HG03135 (cell line): ENCODE measurements around the gene NDUFS4.
A peak's percentile ranks its signal among the peaks of the same experiment; 100 is the strongest.
"Not testable (repeated sequence)": the region's sequence is repeated elsewhere in the genome, so short reads cannot be mapped to it uniquely, and the experiment has no call there.

Experiments
- ATAC-seq: cut with Tn5 transposase; IDR thresholded peaks from one replicate; pipeline ENCODE4 v1.9.1; 2021; ENCODE audit warnings: mild to moderate bottlenecking, moderate library complexity; ENCODE audit not compliant: unreplicated experiment

The NDUFS4 gene

DNA sequence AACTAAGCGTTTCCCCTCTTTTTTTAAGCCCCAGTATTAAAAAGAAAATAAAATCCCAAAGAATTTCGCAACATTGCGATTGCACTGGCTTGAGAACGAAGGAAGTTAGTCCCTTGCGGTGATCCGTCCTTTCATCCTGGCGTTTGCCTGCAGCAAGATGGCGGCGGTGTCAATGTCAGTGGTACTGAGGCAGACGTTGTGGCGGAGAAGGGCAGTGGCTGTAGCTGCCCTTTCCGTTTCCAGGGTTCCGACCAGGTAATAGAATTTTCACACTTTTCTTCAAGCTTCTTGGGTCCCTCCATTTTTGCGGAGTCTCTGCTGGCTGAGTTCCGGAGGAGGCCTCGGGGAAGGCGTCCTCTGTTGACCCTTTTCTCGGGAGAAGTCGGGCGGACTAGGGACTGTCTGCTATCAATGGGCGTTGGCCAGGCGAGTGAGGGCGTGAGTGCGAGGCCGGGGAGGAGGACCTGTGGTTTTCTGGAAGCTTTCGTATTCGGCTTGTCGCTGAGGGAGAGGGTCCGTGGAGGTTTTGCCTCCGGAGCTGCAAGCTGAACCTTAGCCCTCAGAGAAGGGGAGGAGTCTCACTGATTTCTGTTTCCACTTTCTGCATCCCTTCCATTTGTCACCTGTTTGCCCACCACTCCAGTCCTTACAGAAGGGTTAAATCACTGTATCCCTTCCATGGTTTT is at the start of gene NDUFS4:
TSS of gene NDUFS4 (plus strand) at position 134 of the 686 bp plus-strand sequence. CDS start at position 158, 24 bp downstream.
- ATAC-seq: peak; percentile 96

DNA sequence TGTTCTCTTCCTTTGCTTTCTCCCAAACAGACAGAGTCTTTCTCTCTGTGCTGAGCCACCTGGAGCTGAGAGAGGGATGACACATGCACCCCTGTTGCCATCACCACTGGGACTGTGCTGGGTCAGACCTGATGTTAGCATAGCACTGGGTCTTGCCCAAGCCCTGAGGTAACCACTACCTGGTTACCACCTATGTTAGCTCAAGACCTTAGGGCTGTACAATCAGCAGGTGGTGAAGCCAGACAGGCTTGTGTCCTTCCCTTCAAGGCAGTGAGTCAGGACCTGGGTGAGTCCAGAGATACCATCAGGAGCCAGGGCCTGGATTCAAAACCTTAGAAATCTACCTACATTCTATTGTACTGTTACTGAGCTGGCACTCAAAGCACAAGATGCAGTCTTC is 47.9 kb upstream of the NDUFS4 start:
- no peak for ATAC-seq

DNA sequence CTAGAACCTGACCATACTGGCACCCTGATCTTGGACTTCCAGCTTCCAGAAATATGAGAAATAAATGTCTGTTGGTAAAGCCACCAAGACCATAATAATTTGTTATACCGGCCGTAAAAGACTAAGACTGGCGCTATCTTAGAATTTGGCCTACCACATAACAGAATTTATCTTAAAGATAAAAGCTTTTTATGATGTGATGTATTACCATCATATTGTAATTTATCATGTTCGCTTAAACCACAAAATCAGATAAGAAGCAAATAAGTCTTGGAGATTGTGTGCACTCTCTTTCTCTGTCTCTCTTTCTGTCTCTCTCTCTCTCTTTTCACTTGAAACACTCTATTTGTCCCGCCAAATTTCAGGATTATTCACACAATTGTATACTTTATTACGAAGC is 44.5 kb upstream of the NDUFS4 start:
- no peak for ATAC-seq

DNA sequence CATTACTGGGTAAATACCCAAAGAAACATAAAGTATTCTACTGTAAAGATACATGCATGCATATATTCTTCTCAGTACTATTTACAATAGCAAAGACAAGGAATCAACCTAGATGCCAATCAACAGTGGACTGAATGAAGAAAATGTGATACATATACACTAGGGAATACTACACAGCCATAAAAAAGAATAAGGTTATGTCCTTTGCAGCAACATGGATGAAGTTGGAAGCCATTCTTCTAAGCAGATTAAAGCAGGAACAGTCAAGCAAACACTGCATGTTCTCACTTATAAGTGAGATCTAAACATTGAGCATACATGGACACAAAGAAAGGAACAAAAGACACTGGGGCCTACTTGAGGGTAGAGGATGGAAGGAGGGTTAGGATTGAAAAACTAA is 39.6 kb upstream of the NDUFS4 start:
- ATAC-seq: no peak

DNA sequence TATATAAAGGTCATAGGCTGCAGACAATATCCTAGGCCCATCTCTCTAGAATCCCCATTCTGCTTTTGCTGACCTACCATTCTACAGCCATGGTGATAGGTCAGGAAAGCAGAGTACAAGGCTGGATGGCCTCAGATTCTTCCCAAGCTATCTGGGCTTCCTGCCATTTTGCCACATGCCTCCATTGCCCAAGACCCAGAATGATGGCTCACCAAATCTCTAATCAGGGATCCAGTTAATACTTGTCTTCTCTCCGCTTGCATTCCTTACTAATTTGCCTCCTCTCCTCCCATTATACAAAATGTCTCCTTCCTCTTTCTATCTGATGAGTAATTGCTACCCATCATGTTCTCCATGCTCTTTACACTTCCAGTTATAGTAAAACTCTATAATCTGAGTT is 22.7 kb upstream of the NDUFS4 start:
- no peak for ATAC-seq

DNA sequence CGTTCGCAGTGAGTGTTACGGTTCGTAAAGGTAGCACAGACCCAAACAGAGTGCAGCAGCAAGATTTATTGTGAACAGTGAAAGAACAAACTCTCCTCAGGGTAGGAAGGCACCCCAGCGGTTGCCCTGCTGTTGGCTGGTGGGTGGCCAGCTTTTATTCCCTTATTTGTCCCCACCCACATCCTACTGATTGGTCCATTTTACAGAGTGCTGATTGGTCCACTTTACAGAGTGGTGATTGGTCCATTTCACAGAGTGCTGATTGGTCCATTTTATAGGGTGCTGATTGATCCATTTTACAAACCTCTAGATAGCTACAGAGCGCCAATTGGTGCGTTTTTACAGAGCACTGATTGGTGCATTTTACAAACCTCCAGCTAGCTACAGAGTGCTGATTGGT is 19.7 kb upstream of the NDUFS4 start:
- ATAC-seq: not testable (repeated sequence)

DNA sequence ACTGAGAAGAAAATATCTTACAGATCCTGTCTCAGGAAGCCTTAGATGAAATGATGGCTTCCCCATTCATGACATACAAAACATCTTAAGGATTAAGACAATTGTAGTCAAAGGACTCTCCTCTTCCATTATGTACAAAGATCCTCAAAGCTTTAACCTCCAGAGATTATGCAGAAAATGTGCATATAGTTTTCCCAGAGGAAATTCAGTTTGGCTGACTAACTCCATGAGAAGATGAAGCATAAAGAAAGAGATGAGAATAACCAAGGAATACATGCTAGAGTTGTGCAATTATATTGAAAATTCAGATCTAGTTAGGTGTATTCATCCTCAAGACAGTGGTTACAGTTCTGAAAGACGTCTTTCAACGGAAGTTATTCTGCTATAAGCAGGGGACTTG is 18.6 kb upstream of the NDUFS4 start:
- ATAC-seq: no peak

DNA sequence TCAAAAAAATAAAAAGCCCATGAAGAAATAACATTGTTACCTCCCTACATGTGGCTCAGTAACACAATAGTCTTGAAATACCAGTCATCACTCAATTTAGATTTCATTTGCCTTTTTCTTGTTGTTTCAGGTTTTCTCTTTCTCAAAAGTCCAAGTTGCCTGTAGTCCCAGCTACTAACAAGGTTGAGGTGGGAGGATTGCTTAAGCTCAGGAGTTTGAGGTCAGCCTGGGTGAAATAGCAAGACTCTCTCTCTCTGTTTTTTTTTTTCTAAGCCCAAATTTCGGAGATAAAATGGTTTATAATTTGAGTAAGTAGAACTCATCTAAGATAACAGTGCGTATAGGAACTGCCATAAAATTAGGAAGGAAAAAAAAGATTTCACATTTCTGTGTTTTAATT is 17.5 kb upstream of the NDUFS4 start:
- ATAC-seq: no peak

DNA sequence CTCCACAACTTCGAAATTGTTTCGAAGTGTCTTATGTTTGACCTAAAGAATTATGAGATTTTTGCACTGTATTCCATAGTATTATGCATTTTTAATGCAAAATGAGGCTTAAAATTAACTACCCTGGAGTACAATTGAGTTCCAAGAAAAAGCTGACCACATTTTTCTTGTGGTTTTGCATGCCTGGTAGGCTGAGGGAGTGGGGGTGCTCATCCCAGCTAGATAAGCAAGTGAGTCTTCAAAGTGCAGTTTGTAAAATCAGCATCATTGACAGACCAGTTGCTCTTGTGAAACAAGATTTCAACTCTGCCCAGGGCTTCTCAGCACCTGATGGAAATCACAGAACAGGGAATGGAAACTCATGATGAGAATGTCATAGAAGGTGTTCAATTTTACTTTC is 17.0 kb upstream of the NDUFS4 start:
- no peak for ATAC-seq

DNA sequence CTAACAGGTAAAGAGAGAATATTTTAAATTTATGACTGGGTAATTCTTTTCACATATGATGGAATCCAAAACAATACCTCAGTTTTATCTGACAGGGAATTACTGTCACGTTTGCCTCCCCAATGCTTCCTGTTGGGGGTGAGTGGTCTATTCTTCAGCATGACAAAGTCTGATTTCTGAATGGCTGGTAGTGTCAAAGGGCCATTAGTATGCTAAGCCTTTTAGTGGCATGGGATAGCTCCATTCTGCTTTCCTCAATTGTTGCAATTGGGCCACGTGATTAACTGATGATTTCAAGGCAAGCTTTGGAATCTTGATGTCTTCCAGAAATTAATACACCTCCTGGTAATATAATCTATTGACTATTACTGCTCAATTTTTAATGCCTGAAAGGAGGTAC is 14.7 kb upstream of the NDUFS4 start:
- ATAC-seq: no peak

DNA sequence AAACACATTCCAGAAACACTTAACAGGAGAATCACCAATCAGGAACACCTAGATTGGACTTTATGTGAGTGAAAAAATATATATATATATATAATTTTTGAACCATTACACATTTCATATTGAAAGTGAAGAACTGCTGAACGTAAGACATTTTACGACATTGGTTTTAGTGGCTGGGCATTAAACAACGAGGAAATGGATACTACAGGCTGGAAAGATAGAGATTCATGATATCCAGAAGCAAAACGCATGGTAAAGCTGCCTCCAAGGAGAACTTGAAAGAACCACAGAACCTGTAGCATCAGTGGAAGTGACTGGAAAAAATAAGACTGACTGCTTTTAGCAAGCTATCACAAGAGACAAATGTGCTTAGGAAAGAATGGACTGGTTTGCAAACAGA is 13.2 kb upstream of the NDUFS4 start:
- no peak for ATAC-seq

DNA sequence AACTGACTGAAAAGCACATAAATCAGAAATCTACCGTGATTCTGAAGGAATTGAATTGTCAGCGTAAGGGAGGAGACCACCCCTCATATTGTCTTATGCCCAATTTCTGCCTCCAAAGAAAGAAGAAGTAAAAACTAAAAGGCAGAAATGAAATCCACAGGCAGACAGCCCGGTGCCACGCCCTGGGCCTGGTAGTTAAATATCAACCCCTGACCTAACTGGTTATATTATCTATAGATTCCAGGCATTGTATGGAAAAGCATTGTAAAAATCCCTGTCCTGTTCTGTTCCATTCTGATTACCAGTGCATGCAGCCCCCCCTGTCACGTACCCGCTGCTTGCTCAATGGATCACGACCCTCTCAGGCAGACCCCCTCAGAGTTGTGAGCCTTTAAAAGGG is 11.9 kb upstream of the NDUFS4 start:
- not testable (repeated sequence) for ATAC-seq

DNA sequence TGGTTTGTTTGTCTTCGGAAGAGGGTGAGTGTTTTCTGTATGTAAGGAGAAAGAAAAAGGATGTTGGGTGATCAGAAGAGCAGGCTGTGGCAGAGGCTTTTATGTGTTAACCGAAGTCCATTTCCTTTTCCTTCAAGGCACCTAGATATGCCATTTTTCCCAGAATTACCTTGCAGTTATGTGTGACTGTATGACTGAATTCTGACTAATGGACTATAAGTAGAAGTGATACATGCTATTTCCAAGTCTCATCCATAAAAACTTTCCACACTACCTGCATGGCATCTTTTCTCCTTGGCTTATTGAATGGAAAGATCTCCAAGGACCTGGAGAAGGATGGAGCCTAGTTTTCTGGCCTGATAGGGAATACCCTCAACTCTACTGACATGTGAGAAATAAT is 10.6 kb upstream of the NDUFS4 start:
- no peak for ATAC-seq

DNA sequence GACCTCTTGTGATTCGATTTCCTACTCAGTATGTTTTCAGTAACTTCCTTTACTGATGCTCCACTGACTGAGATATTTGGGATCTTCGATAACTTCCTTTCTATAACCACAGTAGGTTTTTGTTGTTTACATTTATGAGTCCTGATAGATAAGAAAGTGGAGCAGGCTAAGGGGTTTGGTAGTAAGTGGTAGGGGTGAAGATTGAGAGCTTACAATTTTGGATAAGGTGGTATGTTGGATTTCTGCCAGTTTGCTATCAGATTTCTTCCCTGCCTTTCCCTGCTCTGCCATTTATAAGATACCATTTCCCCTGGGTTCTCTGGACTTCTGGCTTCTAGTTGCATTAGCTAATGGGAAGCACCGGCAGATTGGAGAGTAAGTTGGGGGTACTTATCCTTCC is 7.9 kb upstream of the NDUFS4 start:
- ATAC-seq: no peak

DNA sequence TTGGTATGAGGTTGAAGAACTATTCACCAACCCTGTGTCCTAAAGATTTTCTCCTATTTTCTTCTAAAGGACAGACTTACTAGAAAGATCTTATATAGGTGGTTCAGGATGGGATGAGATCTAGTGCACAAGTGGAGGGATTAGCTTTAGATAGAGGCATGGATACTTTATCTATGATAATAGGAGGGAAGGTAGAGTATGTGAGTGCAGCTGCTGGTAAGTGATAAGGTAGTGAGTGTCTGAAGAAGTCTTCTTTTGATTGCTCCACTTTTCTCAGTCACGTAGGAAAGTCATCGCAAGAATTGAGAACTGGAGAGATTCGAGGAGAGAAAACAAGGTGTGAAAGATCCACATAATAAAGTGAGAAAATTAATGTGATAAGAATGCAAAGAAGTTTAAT is 6.0 kb upstream of the NDUFS4 start:
- no peak for ATAC-seq

DNA sequence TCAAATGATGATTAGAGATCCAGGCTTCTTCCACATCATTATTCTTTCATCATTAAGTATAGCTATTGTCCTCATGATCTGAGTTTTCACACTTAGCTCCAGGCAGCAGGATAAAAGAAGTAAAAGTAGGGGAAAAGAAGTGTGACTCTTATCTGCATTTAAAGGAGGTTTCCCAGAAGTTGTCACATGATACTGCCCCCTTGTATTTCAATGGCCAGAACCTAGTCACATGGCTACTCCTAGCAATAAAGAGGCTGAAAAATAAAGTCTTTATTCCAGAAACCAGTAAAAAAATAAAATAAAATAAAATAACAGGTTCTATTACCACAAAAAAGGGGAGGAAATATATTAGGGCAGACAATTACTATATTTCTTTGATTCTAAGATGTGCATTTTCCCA is 5.3 kb upstream of the NDUFS4 start:
- ATAC-seq: no peak

DNA sequence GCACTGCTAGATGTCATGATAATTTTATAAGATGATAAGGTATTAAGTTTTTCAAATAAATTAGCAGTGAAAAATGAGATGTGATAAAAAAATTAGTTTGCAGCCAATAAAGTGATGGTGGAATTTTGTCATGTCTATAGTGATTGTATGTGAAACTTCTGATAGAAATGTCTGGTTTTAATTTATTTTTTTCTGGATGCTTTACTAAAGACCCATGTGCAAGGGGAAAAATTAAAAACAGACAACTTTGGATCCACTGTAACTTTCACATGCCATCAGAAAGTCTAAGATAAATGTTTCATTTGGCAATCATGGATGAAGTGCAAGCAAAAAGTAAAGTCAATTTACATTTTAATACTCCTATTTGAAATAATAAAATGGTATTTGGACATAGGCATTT is 4.4 kb upstream of the NDUFS4 start:
- no peak for ATAC-seq

DNA sequence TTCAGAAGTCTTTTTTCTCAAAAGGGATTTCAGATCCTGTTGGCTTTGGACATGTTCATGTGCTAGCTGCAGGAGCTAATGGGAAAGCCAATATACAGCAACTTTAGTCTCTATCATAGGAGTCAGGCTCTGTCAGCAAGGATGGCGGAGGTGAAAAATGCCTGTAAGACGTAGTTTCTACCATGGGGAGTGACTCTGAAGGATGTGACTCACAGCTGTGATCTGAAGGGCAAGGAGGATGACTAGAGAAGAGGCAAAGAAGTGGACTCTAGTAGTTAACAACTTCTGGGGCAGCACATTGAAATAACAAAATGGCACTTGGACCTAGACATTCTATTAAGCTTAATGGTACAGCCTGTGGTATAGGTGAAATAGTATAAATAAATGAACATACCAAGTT is 3.1 kb upstream of the NDUFS4 start:
- ATAC-seq: no peak

DNA sequence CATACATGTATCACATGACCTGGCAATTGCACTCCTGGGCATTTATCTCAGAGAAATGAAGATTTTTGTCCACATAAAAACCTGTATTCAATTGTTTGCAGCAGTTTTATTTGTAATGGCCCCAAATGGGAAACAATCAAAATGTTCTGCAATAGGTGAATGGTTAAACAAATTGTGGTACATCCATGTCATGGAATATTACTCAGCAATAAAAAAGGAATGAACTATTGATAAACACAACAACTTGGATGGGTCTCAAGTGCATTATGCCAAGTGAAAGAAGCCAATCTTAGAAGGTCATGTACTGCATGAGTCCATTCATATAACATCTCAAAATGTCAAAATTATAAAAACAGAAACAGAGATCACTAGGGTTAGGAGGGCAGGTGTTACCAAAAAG is 1.5 kb upstream of the NDUFS4 start:
- no peak for ATAC-seq

DNA sequence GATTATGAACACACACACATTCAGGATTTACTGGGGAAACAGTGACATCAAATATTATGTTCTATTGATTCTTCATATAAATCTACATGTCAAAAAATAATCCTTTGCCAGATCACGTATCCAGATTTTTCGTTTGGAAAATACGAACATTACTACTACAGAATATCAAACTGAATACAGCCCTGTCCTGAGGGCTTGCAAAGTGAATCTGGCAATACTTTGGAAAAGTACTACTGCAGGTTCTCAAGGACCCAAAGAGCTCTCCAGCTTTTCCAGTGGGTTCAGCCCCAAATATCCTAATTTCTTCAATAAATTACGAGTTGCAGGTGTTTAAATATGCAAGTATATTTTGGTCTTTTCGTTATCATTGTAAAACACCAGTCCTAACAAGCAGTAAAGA is 411 bp upstream of the NDUFS4 start:
- peak; percentile 19 for ATAC-seq

DNA sequence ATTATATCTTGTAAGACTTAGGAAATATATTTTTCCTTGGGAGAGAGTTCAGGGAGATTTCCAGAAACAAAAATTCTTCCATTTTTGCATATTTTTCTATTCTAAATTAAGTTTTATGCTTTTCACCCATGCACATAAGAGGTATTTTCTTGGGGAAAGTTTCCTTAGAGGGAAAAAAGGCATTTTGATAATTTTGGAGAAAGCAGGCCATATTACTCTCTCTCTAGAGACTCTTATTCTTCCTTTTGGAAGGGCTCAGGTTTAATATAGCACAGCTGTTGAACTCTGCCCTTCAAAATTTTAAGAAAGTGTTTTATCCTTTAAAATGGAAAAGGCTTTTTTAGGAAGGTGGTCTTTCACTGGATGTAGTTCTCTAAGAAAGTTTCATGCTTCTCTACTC is 8.0 kb downstream of the NDUFS4 start:
- no peak for ATAC-seq

DNA sequence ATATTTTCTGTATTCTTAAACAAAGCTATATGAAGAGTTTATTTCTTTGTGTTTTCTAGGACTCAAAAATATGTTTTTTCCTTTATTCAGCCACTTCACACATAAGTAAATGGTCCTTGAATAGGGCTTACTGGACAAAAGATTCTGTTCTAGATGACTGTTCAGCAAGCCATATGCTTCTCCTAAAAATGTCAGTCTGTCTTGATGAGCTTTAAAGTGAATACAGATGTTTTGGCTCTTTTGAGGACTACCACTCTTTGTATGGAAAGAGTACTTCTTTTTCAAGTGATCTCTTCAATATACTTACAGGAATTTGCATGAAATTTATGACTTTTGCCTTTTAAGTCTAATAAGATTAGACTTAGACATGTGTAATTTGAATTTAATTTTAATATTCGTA is 8.4 kb downstream of the NDUFS4 start:
- no peak for ATAC-seq

DNA sequence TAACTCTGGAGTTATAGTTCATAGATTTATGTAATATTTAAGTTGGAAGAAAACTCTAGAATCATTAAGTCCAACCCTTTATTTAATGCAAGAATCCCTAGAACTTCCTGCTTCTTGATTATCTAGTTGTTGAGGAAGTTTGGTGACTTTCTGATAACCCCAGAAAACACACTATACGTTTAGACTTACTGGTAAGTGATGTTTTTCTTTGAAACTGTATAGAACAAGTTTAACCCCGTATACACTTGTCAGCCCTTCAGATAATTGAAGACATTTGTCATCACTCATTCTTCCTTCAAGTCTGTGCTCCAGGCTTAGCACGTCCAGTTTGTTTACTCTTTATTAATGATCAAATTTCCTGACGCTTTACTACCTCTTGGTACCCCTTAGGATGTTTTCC is 9.0 kb downstream of the NDUFS4 start:
- no peak for ATAC-seq
